ENCODE measurements around the gene CKAP2L.
A peak's percentile ranks its signal among the peaks of the same experiment; 100 is the strongest.

CKAP2L gene

DNA sequence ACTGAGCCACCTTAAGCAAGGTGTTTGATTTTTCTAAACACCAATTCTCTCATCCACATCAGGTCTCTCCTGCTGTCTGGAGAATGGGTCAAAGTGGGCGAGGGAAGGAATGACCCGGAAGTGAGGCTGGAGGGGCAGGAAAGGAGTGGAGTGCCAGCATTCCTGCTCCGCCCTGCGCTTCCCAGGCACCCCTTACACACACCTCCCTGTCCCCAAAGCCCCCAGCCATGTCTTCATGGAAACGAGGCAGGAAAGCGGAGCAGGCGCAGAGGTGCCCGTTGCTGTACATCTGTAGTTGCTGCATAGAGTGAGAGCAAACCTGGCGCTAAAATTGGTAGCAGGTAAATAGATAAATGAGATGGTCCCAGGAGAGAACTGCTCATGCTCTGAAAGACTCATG lies 70.8 kb downstream of the CKAP2L start:
- CTCF ChIA-PET: interaction anchor here (1.3 to 16.8 kb wide), 4 partner anchors 13 to 64 kb away, joined by 3 to 210 read pairs (median 102); partner anchors contain the start of gene NT5DC4
- Histone ChIP-seq H3K4me1 (ENCODE audit: control extremely low read depth in 1 of 4, control insufficient read depth in 4 of 4, insufficient read depth in 4 of 4, low read length in 3 of 4) (peaks cover 3 to 54% (median 31%) of the 10 kb centered on the region in 4 experiments), H3K9me3 (ENCODE audit: control extremely low read depth in 1 of 5, control insufficient read depth in 4 of 5, insufficient read depth in 2 of 5, low read depth in 1 of 5, low read length in 4 of 5) (no peaks in the 10 kb centered on the region), H3K27me3 (replicated peaks in 2 of 5; ENCODE audit: control insufficient read depth in 4 of 5, insufficient read depth in 5 of 5, low read length in 4 of 5) (no peaks in the 10 kb centered on the region), H3K4me3 (ENCODE audit: control insufficient read depth in 1 of 7, extremely low read depth in 1 of 7, insufficient read depth in 4 of 7, low read depth in 2 of 7, low read length in 6 of 7) (no peak overlapping the region), H3K27ac (ENCODE audit: insufficient read depth in 1 of 2, low read depth in 1 of 2, low read length in 2 of 2, poor library complexity in 1 of 2, severe bottlenecking in 2 of 2) (no peak overlapping the region), H3K36me3 (ENCODE audit: control insufficient read depth in 4 of 4, insufficient read depth in 4 of 4, low read length in 3 of 4) (no peaks in the 10 kb centered on the region)
- 96% methylated on average over 5 of the region's 9 CpGs for WGBS (ENCODE audit: insufficient coverage)
- POLR2A ChIA-PET: no interaction called here
- no peak for DNase-seq

DNA sequence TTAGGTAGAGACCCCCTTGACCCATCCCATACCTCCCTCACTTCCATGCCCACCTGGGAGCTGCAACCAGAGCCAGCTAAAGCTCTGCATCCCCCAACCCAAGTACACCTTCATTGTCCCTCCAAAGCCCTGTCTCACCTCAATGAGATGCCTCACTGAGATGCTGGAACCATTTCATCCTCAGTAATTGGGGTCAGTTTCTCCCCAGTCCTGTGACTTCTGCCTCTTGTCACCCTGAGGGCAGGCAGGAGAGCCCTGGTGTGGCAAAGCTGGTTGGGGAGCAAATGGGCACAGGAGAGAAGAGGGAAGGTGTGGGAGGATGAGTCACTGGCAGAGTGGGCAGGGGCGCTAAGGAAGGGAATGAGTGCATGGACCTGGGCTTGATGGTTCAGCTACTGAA lies 71.5 kb downstream of the CKAP2L start:
- Histone ChIP-seq H3K4me1 (ENCODE audit: control extremely low read depth in 1 of 4, control insufficient read depth in 4 of 4, insufficient read depth in 4 of 4, low read length in 3 of 4) (peaks cover 3 to 47% (median 26%) of the 10 kb centered on the region in 4 experiments), H3K4me3 (ENCODE audit: control insufficient read depth in 1 of 7, extremely low read depth in 1 of 7, insufficient read depth in 4 of 7, low read depth in 2 of 7, low read length in 6 of 7) (peak overlapping the region in 1 of 7 experiments; percentile 10), H3K9me3 (ENCODE audit: control extremely low read depth in 1 of 5, control insufficient read depth in 4 of 5, insufficient read depth in 2 of 5, low read depth in 1 of 5, low read length in 4 of 5) (no peaks in the 10 kb centered on the region), H3K27me3 (replicated peaks in 2 of 5; ENCODE audit: control insufficient read depth in 4 of 5, insufficient read depth in 5 of 5, low read length in 4 of 5) (no peaks in the 10 kb centered on the region), H3K36me3 (ENCODE audit: control insufficient read depth in 4 of 4, insufficient read depth in 4 of 4, low read length in 3 of 4) (no peaks in the 10 kb centered on the region), H3K27ac (ENCODE audit: insufficient read depth in 1 of 2, low read depth in 1 of 2, low read length in 2 of 2, poor library complexity in 1 of 2, severe bottlenecking in 2 of 2) (peak overlapping the region in 1 of 2 experiments; percentile 19)
- peak in 1 of 3 donors; percentile 53 for DNase-seq
- WGBS (ENCODE audit: insufficient coverage): no CpG with 5 or more reads among the region's 1 CpG
- ChIA-PET POLR2A (interaction anchor here (0.8 to 1.0 kb wide), 2 partner anchors 13 to 15 kb away, joined by 4 read pairs; no protein-coding TSS in a partner anchor), CTCF (interaction anchor here (0.9 to 16.8 kb wide), 11 partner anchors 9 to 95 kb away, joined by 3 to 210 read pairs (median 4); partner anchors contain the start of gene NT5DC4)

- Histone ChIP-seq H3K4me1 (ENCODE audit: control extremely low read depth in 1 of 4, control insufficient read depth in 4 of 4, insufficient read depth in 4 of 4, low read length in 3 of 4) (peaks cover 3 to 43% (median 25%) of the 10 kb centered on the region in 4 experiments), H3K27me3 (replicated peaks in 2 of 5; ENCODE audit: control insufficient read depth in 4 of 5, insufficient read depth in 5 of 5, low read length in 4 of 5) (no peaks in the 10 kb centered on the region), H3K4me3 (ENCODE audit: control insufficient read depth in 1 of 7, extremely low read depth in 1 of 7, insufficient read depth in 4 of 7, low read depth in 2 of 7, low read length in 6 of 7) (no peak overlapping the region), H3K27ac (ENCODE audit: insufficient read depth in 1 of 2, low read depth in 1 of 2, low read length in 2 of 2, poor library complexity in 1 of 2, severe bottlenecking in 2 of 2) (peak overlapping the region in 1 of 2 experiments; percentile 19), H3K36me3 (ENCODE audit: control insufficient read depth in 4 of 4, insufficient read depth in 4 of 4, low read length in 3 of 4) (no peaks in the 10 kb centered on the region), H3K9me3 (ENCODE audit: control extremely low read depth in 1 of 5, control insufficient read depth in 4 of 5, insufficient read depth in 2 of 5, low read depth in 1 of 5, low read length in 4 of 5) (no peaks in the 10 kb centered on the region)
- ChIA-PET POLR2A (interaction anchor here (0.8 to 1.0 kb wide), 2 partner anchors 14 to 16 kb away, joined by 4 read pairs; no protein-coding TSS in a partner anchor), CTCF (interaction anchor here (0.6 to 16.8 kb wide), 14 partner anchors 9 to 94 kb away, joined by 3 to 210 read pairs (median 4); partner anchors contain the start of gene NT5DC4)
- WGBS (ENCODE audit: insufficient coverage): 3% methylated on average over 5 of the region's 5 CpGs
- DNase-seq: peak; percentile 72 to 94 (median 94)
Measured at GRCh38 chr2:112692495-112692911, 71.9 kb downstream of the CKAP2L start.

DNA sequence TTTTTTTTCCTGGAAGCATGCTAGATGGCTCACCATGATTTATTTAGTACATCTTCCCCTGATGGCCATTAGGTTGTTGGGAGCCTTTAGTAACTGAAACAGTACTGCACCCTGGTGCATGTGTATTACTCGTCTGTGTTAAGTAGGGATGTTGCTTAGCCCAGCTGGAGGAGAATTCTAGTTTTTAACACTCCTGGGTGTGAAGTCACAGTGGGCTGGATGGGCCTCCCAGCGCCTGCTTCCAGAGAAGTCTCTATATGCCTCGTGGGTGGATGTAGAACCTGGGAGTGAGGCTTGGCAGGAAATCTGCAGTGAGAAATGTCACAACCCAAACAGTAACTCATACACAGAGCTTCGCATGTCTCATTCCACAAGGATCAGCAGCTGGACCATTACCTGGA lies 72.5 kb downstream of the CKAP2L start:
- no peak for DNase-seq
- POLR2A ChIA-PET: interaction anchor here (0.8 to 1.0 kb wide), 2 partner anchors 14 to 16 kb away, joined by 4 read pairs; no protein-coding TSS in a partner anchor

DNA sequence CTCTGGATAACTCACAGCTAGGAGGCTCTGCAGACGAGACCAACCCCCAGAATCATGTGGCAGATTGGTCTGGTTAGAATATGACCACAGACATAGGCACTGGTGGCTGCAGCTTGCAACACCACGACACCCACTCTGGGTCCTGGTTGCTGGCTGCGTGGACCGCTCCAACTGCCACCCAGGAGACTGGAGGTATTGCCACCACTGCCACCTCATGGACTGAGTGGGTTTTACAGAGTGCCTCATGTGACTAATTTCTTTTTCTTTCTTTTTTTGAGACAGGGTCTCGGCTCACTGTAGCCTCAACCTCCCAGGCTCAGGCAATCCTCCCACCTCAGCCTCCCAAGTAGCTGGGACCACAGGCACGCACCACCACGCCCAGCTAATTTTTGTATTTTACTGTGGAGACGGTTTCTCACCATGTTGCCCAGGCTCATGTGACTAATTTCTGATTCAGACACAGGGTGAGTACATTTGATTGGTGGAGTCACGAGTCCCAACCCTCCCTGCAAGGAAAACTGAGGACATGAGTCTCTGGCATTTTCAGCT lies 73.5 kb downstream of the CKAP2L start:
- H3K36me3 ChIP-seq (ENCODE audit: control insufficient read depth in 4 of 4, insufficient read depth in 4 of 4, low read length in 3 of 4): no peaks in the 10 kb centered on the region
- ChIA-PET POLR2A (interaction anchor here (1.3 kb wide), 1 partner anchor 15 kb away, joined by 4 read pairs; no protein-coding TSS in a partner anchor), CTCF (interaction anchor here (0.6 to 16.8 kb wide), 22 partner anchors 8 to 217 kb away, joined by 3 to 210 read pairs (median 6); partner anchors contain the start of genes NT5DC4 and SLC20A1)
- peaks cover 3 to 45% (median 29%) of the 10 kb centered on the region in 4 experiments for H3K4me1 ChIP-seq (ENCODE audit: control extremely low read depth in 1 of 4, control insufficient read depth in 4 of 4, insufficient read depth in 4 of 4, low read length in 3 of 4)
- WGBS (ENCODE audit: insufficient coverage): 29% methylated on average over 9 of the region's 9 CpGs
- no peaks in the 10 kb centered on the region for H3K9me3 ChIP-seq (ENCODE audit: control extremely low read depth in 1 of 5, control insufficient read depth in 4 of 5, insufficient read depth in 2 of 5, low read depth in 1 of 5, low read length in 4 of 5)
- H3K27ac ChIP-seq (ENCODE audit: insufficient read depth in 1 of 2, low read depth in 1 of 2, low read length in 2 of 2, poor library complexity in 1 of 2, severe bottlenecking in 2 of 2): no peak overlapping the region
- peak overlapping the region in 2 of 7 experiments; percentile 31 to 62 for H3K4me3 ChIP-seq (ENCODE audit: control insufficient read depth in 1 of 7, extremely low read depth in 1 of 7, insufficient read depth in 4 of 7, low read depth in 2 of 7, low read length in 6 of 7)
- peak; percentile 76 to 92 (median 89) for DNase-seq
- H3K27me3 ChIP-seq (replicated peaks in 2 of 5; ENCODE audit: control insufficient read depth in 4 of 5, insufficient read depth in 5 of 5, low read length in 4 of 5): no peaks in the 10 kb centered on the region

More for the DNA sequence above, 72.5 kb downstream of the CKAP2L start:
- CTCF ChIA-PET: interaction anchor here (0.6 to 16.8 kb wide), 18 partner anchors 8 to 108 kb away, joined by 3 to 210 read pairs (median 6); partner anchors contain the start of genes NT5DC4 and SLC20A1
- Histone ChIP-seq H3K4me1 (ENCODE audit: control extremely low read depth in 1 of 4, control insufficient read depth in 4 of 4, insufficient read depth in 4 of 4, low read length in 3 of 4) (peaks cover 3 to 37% (median 23%) of the 10 kb centered on the region in 4 experiments), H3K36me3 (ENCODE audit: control insufficient read depth in 4 of 4, insufficient read depth in 4 of 4, low read length in 3 of 4) (no peaks in the 10 kb centered on the region), H3K9me3 (ENCODE audit: control extremely low read depth in 1 of 5, control insufficient read depth in 4 of 5, insufficient read depth in 2 of 5, low read depth in 1 of 5, low read length in 4 of 5) (no peaks in the 10 kb centered on the region), H3K4me3 (ENCODE audit: control insufficient read depth in 1 of 7, extremely low read depth in 1 of 7, insufficient read depth in 4 of 7, low read depth in 2 of 7, low read length in 6 of 7) (no peak overlapping the region), H3K27me3 (replicated peaks in 2 of 5; ENCODE audit: control insufficient read depth in 4 of 5, insufficient read depth in 5 of 5, low read length in 4 of 5) (no peaks in the 10 kb centered on the region), H3K27ac (ENCODE audit: insufficient read depth in 1 of 2, low read depth in 1 of 2, low read length in 2 of 2, poor library complexity in 1 of 2, severe bottlenecking in 2 of 2) (no peak overlapping the region)
- WGBS (ENCODE audit: insufficient coverage): 40% methylated on average over 2 of the region's 4 CpGs

- no peak for DNase-seq
- Histone ChIP-seq H3K27me3 (replicated peaks in 2 of 5; ENCODE audit: control insufficient read depth in 4 of 5, insufficient read depth in 5 of 5, low read length in 4 of 5) (no peaks in the 10 kb centered on the region), H3K9me3 (ENCODE audit: control extremely low read depth in 1 of 5, control insufficient read depth in 4 of 5, insufficient read depth in 2 of 5, low read depth in 1 of 5, low read length in 4 of 5) (no peaks in the 10 kb centered on the region), H3K4me1 (ENCODE audit: control extremely low read depth in 1 of 4, control insufficient read depth in 4 of 4, insufficient read depth in 4 of 4, low read length in 3 of 4) (peaks cover 6 to 60% (median 34%) of the 10 kb centered on the region in 4 experiments), H3K36me3 (ENCODE audit: control insufficient read depth in 4 of 4, insufficient read depth in 4 of 4, low read length in 3 of 4) (no peaks in the 10 kb centered on the region), H3K27ac (ENCODE audit: insufficient read depth in 1 of 2, low read depth in 1 of 2, low read length in 2 of 2, poor library complexity in 1 of 2, severe bottlenecking in 2 of 2) (no peak overlapping the region), H3K4me3 (ENCODE audit: control insufficient read depth in 1 of 7, extremely low read depth in 1 of 7, insufficient read depth in 4 of 7, low read depth in 2 of 7, low read length in 6 of 7) (no peak overlapping the region)
- ChIA-PET POLR2A (interaction anchor here (0.7 kb wide), 1 partner anchor 18 kb away, joined by 3 read pairs; no protein-coding TSS in a partner anchor), CTCF (interaction anchor here (0.8 to 16.8 kb wide), 9 partner anchors 11 to 59 kb away, joined by 3 to 210 read pairs (median 4); partner anchors contain the start of genes NT5DC4 and SLC20A1)
- 92% methylated on average over 13 of the region's 14 CpGs for WGBS (ENCODE audit: insufficient coverage)
Measured at GRCh38 chr2:112688086-112688880, 76.1 kb downstream of the CKAP2L start.

Measured in common myeloid progenitor, CD34-positive (primary cell).